ENCODE results near the gene HCN2. TPM values are rescaled to one million over a fixed set of nuclear protein-coding genes. Genes with fewer than 3 reads are reported as not detected.

The HCN2 gene
- total RNA-seq, 1 donor from 2014 or later, result not detected

GRCh38 chr19:590750-591098 is 1.0 kb downstream of the HCN2 start:
- no peak overlapping the region for H3K9ac ChIP-seq
- peaks cover 30% of the 10 kb centered on the region for H3F3A ChIP-seq (ENCODE audit: low read depth)
- H3K4me2 ChIP-seq, result peak overlapping the region; percentile 55
- H3K9me3 ChIP-seq (ENCODE audit: low read depth), result no peaks in the 10 kb centered on the region
- H2AFZ ChIP-seq (replicated peaks), result no peak overlapping the region
- no peak overlapping the region for H3K27ac Mint-ChIP-seq
- H3K27ac ChIP-seq, result no peak overlapping the region
- H3K27me3 ChIP-seq, result peaks cover 76% of the 10 kb centered on the region
- H3K4me1 ChIP-seq, result peaks cover 5% of the 10 kb centered on the region
- peaks cover 81% of the 10 kb centered on the region for H4K20me1 ChIP-seq (ENCODE audit: low read depth)
- H3K36me3 ChIP-seq, result no peaks in the 10 kb centered on the region
- no peak for DNase-seq (ENCODE audit: low spot score)
- H3K79me2 ChIP-seq (ENCODE audit: low read depth), result no peaks in the 10 kb centered on the region
- no peak overlapping the region for H3K4me3 Mint-ChIP-seq
- no peak overlapping the region for H3K4me3 ChIP-seq
- H3K27me3 Mint-ChIP-seq (ENCODE audit: insufficient read depth, low read depth), result peaks cover 43% of the 10 kb centered on the region
- TF ChIP-seq EZH2phosphoT487 (IDR thresholded peaks at IDR 0.05) (no peak), EZH2 (IDR thresholded peaks at IDR 0.05) (no peak), CTCF (IDR thresholded peaks at IDR 0.05) (no peak)
- peaks cover 4% of the 10 kb centered on the region for H3K9me3 Mint-ChIP-seq
- H3K36me3 Mint-ChIP-seq, result no peaks in the 10 kb centered on the region
- H3K4me1 Mint-ChIP-seq, result peaks cover 3% of the 10 kb centered on the region

GRCh38 chr19:591099-591958 is 1.6 kb downstream of the HCN2 start:
- Mint-ChIP-seq H3K27me3 (ENCODE audit: insufficient read depth, low read depth) (peaks cover 42% of the 10 kb centered on the region), H3K36me3 (no peaks in the 10 kb centered on the region), H3K27ac (no peak overlapping the region), H3K9me3 (peaks cover 4% of the 10 kb centered on the region), H3K4me1 (peaks cover 3% of the 10 kb centered on the region), H3K4me3 (peak overlapping the region; percentile 74)
- H3K27ac ChIP-seq, result no peak overlapping the region
- H3K36me3 ChIP-seq, result no peaks in the 10 kb centered on the region
- H2AFZ ChIP-seq (replicated peaks), result no peak overlapping the region
- peaks cover 32% of the 10 kb centered on the region for H3F3A ChIP-seq (ENCODE audit: low read depth)
- no peak overlapping the region for H3K4me3 ChIP-seq
- peaks cover 76% of the 10 kb centered on the region for H3K27me3 ChIP-seq
- H3K4me1 ChIP-seq, result peaks cover 11% of the 10 kb centered on the region
- H3K9me3 ChIP-seq (ENCODE audit: low read depth), result no peaks in the 10 kb centered on the region
- TF ChIP-seq EZH2phosphoT487 (IDR thresholded peaks at IDR 0.05) (peak; percentile 86), CTCF (IDR thresholded peaks at IDR 0.05) (no peak), EZH2 (IDR thresholded peaks at IDR 0.05) (peak; percentile 99)
- no peak overlapping the region for H3K4me2 ChIP-seq
- H3K9ac ChIP-seq, result no peak overlapping the region
- peaks cover 84% of the 10 kb centered on the region for H4K20me1 ChIP-seq (ENCODE audit: low read depth)
- H3K79me2 ChIP-seq (ENCODE audit: low read depth), result no peaks in the 10 kb centered on the region
- peak; percentile 86 for DNase-seq (ENCODE audit: low spot score)

- no peak overlapping the region for H3K4me2 ChIP-seq
- peaks cover 30% of the 10 kb centered on the region for H3F3A ChIP-seq (ENCODE audit: low read depth)
- no peaks in the 10 kb centered on the region for H3K79me2 ChIP-seq (ENCODE audit: low read depth)
- no peak overlapping the region for H3K9ac ChIP-seq
- H3K4me3 ChIP-seq, result no peak overlapping the region
- H3K4me1 Mint-ChIP-seq, result peaks cover 3% of the 10 kb centered on the region
- TF ChIP-seq EZH2phosphoT487 (IDR thresholded peaks at IDR 0.05), result no peak
- no peak for TF ChIP-seq EZH2 (IDR thresholded peaks at IDR 0.05)
- no peak for TF ChIP-seq CTCF (IDR thresholded peaks at IDR 0.05)
- H3K27me3 ChIP-seq, result peaks cover 76% of the 10 kb centered on the region
- peak overlapping the region; percentile 50 for H3K4me3 Mint-ChIP-seq
- H3K36me3 Mint-ChIP-seq, result no peaks in the 10 kb centered on the region
- no peaks in the 10 kb centered on the region for H3K9me3 ChIP-seq (ENCODE audit: low read depth)
- no peak overlapping the region for H2AFZ ChIP-seq (replicated peaks)
- H3K27ac ChIP-seq, result no peak overlapping the region
- no peak for DNase-seq (ENCODE audit: low spot score)
- H3K4me1 ChIP-seq, result peaks cover 13% of the 10 kb centered on the region
- H3K9me3 Mint-ChIP-seq, result peaks cover 4% of the 10 kb centered on the region
- H3K27ac Mint-ChIP-seq, result no peak overlapping the region
- peaks cover 44% of the 10 kb centered on the region for H3K27me3 Mint-ChIP-seq (ENCODE audit: insufficient read depth, low read depth)
- peaks cover 80% of the 10 kb centered on the region for H4K20me1 ChIP-seq (ENCODE audit: low read depth)
- no peaks in the 10 kb centered on the region for H3K36me3 ChIP-seq
Measured at GRCh38 chr19:592101-592500, 2.4 kb downstream of the HCN2 start.

Measured in neural progenitor cell (in vitro differentiated cells).